ENCODE results near the gene IGBP1. TPM values are rescaled to one million over a fixed set of nuclear protein-coding genes. Genes with fewer than 3 reads are reported as not detected.
A peak's percentile ranks its signal among the peaks of the same experiment; 100 is the strongest.

IGBP1 gene
- total and polyA plus RNA-seq, 9 of the 15 experiments (the other 6 are each of a cell fraction or from before 2014, with no cell fraction given) = 36.6 to 91.5 (median 52.8) TPM

GRCh38 chrX:70196961-70197720, 63.9 kb downstream of the IGBP1 start (continued):
- TF ChIP-seq RERE (CRISPR knock-in tag; IDR thresholded peaks at IDR 0.05; ENCODE audit: borderline replicate concordance) (no peak), DEAF1 (CRISPR knock-in tag; IDR thresholded peaks at IDR 0.05) (0 out of 2 replicates have a peak, but pooled peaks have one; percentile 33), SMC3 (conservative IDR thresholded peaks at IDR 0.05; ENCODE audit: insufficient read depth, low read depth, low read length) (peak; percentile 37; the same call in 1 of the 2 replicates), KLF6 (CRISPR knock-in tag; IDR thresholded peaks at IDR 0.05; ENCODE audit: borderline replicate concordance) (no peak), CREM (IDR thresholded peaks at IDR 0.05; ENCODE audit: low read depth) (no peak), ELF4 (CRISPR knock-in tag; IDR thresholded peaks at IDR 0.05) (no peak), RCOR1 (IDR thresholded peaks at IDR 0.05; ENCODE audit: borderline replicate concordance in 1 of 2, low read depth in 2 of 2, low read length in 2 of 2) (0 out of 4 replicates have a peak, but pooled peaks of 1 of the 2 experiments have one; percentile 12), SNRNP70 (optimal IDR thresholded peaks at IDR 0.05; ENCODE audit: low read depth, low read length) (no peak), PRPF4 (IDR thresholded peaks at IDR 0.05; ENCODE audit: insufficient read depth, low read depth, low read length, poor library complexity, severe bottlenecking) (no peak), RFX1 (IDR thresholded peaks at IDR 0.05) (no peak), RAD21 (CRISPR knock-in tag; conservative IDR thresholded peaks at IDR 0.05 in 1 of 2, IDR thresholded peaks at IDR 0.05 in 1 of 2) (peak; percentile 64 to 75), GTF2F1 (IDR thresholded peaks at IDR 0.05; ENCODE audit: low read depth, low read length) (no peak), ATF7 (IDR thresholded peaks at IDR 0.05) (0 out of 2 replicates have a peak, but pooled peaks have one; percentile 15), MITF (IDR thresholded peaks at IDR 0.05) (no peak), ZEB2 (IDR thresholded peaks at IDR 0.05) (no peak), CGGBP1 (CRISPR knock-in tag; IDR thresholded peaks at IDR 0.05) (no peak), ZNF384 (IDR thresholded peaks at IDR 0.05; ENCODE audit: low read depth, low read length) (peak; percentile 76)

All from K562 (cell line).